GM21390 (cell line): ENCODE data around the gene MARCHF5.
"Not testable (repeated sequence)": the region's sequence is repeated elsewhere in the genome, so short reads cannot be mapped to it uniquely, and the experiment has no call there.

Experiments used
- ATAC-seq: cut with Tn5 transposase; IDR thresholded peaks from one replicate; pipeline ENCODE4 v1.9.1; 2021; ENCODE audit not compliant: unreplicated experiment

Gene MARCHF5

GRCh38 chr10:92304061-92304460, 13.1 kb downstream of the MARCHF5 start:
- ATAC-seq = no peak

- ATAC-seq = no peak
These were observed 14.4 kb downstream of the MARCHF5 start for GRCh38 chr10:92305133-92306072.

GRCh38 chr10:92309272-92309671, 18.3 kb downstream of the MARCHF5 start:
- no peak for ATAC-seq

- no peak for ATAC-seq
These were observed 22.8 kb downstream of the MARCHF5 start for GRCh38 chr10:92313750-92314149.

- no peak for ATAC-seq
These were observed 25.6 kb downstream of the MARCHF5 start for GRCh38 chr10:92316610-92317009.

GRCh38 chr10:92323079-92323478, 32.1 kb downstream of the MARCHF5 start:
- ATAC-seq = no peak

- no peak for ATAC-seq
These were observed 36.8 kb downstream of the MARCHF5 start for GRCh38 chr10:92327445-92328433.

GRCh38 chr10:92328993-92329392, 38.0 kb downstream of the MARCHF5 start:
- no peak for ATAC-seq

GRCh38 chr10:92329927-92330326, 39.0 kb downstream of the MARCHF5 start:
- not testable (repeated sequence) for ATAC-seq

GRCh38 chr10:92342796-92343195, 51.8 kb downstream of the MARCHF5 start:
- no peak for ATAC-seq

- ATAC-seq = not testable (repeated sequence)
These were observed 54.6 kb downstream of the MARCHF5 start for GRCh38 chr10:92345575-92345974.

GRCh38 chr10:92347035-92347676, 56.2 kb downstream of the MARCHF5 start:
- ATAC-seq = not testable (repeated sequence)

GRCh38 chr10:92350411-92350810, 59.4 kb downstream of the MARCHF5 start:
- ATAC-seq = no peak

- no peak for ATAC-seq
These were observed 63.6 kb downstream of the MARCHF5 start for GRCh38 chr10:92354587-92354986.

GRCh38 chr10:92356041-92356440, 65.1 kb downstream of the MARCHF5 start:
- no peak for ATAC-seq

GRCh38 chr10:92363498-92363897, 72.5 kb downstream of the MARCHF5 start:
- no peak for ATAC-seq

GRCh38 chr10:92366412-92367021, 75.5 kb downstream of the MARCHF5 start:
- no peak for ATAC-seq

GRCh38 chr10:92377962-92378361, 87.0 kb downstream of the MARCHF5 start:
- no peak for ATAC-seq

GRCh38 chr10:92381543-92381954, 90.6 kb downstream of the MARCHF5 start:
- ATAC-seq = no peak

- no peak for ATAC-seq
These were observed 91.7 kb downstream of the MARCHF5 start for GRCh38 chr10:92382631-92383030.

GRCh38 chr10:92384741-92385140, 93.8 kb downstream of the MARCHF5 start:
- no peak for ATAC-seq
